HCT116 (cell line): ENCODE measurements around the gene PGLYRP3. TPM values are rescaled to one million over a fixed set of nuclear protein-coding genes. Genes with fewer than 3 reads are reported as not detected.

ENCODE experiments used
- ATAC-seq: fragments of 200-7000 bp; cut with Tn5 transposase; 2 replicates; pipeline ENCODE4 v1.9.1; 2020; ENCODE audit warnings: mild to moderate bottlenecking, moderate library complexity
- BruUV-seq: library from RNA; stranded (reverse); fragments of 400-500 nt; replicated peaks from 2 replicates; lab custom pipeline; 2021; lab: Mats Ljungman, UMichigan
- CTCF ChIA-PET: fragments of 300-600 bp; sonication (Branson Sonifier 250); formaldehyde crosslinking; loops from one replicate; lab custom pipeline; 2021; ENCODE audit warnings: antibody characterized with exemption; lab: Charles Lee
- POLR2A ChIA-PET: fragments of 300-600, 350-600 bp; sonication (Branson Sonifier 250); formaldehyde crosslinking; loops from one replicate; lab custom pipeline; 2021; ENCODE audit warnings: antibody characterized with exemption; lab: Charles Lee
- RAD21 ChIA-PET, 2 experiments: fragments of 300-600 bp; sonication (Branson Sonifier 250); formaldehyde crosslinking; loops; one replicate each; lab custom pipeline; 2023; ENCODE audit warnings: low total read pairs in 2 of 2; ENCODE audit not compliant: uncharacterized antibody in 2 of 2, unreplicated experiment in 2 of 2, low non-redundant PET in 1 of 2; lab: Charles Lee
- DNase-seq: peaks from one replicate; pipeline ENCODE4 v3.0.0-alpha.2; 2010; ENCODE audit warnings: low read depth, low spot score
- H2AFZ ChIP-seq: fragments of 200-600 bp; shearing (Covaris generic), sonication (generic); 2 replicates; pipeline ENCODE4 v1.6.1; 2017; ENCODE audit warnings: low read depth, mixed run types, mixed read lengths, antibody characterized with exemption, low read length; ENCODE audit not compliant: poor library complexity, severe bottlenecking
- H3K27ac ChIP-seq: 2 replicates; pipeline ENCODE4 v1.5.1; 2012; ENCODE audit warnings: low read depth, low read length
- H3K27me3 ChIP-seq: fragments of 200-600 bp; sonication (generic); 2 replicates; pipeline ENCODE4 v1.6.1; 2016; ENCODE audit warnings: mixed run types, low read length, mixed read lengths; ENCODE audit not compliant: insufficient read depth
- H3K36me3 ChIP-seq, 2 experiments: fragments of 200-500 bp in 1 of 2; fragments of 200-600 bp in 1 of 2; sonication (Bioruptor generic) in 1 of 2; sonication (generic) in 1 of 2; 2 replicates each; pipeline versions ENCODE4 v1.5.1 to v1.6.1; 2014 to 2016; ENCODE audit warnings: low read length in 2 of 2, inconsistent platforms in 1 of 2, mixed read lengths in 1 of 2, mixed run types in 1 of 2; ENCODE audit not compliant: insufficient read depth in 2 of 2, control insufficient read depth in 1 of 2
- H3K4me1 ChIP-seq, 2 experiments: fragments of 200-600 bp in 1 of 2; sonication (generic) in 1 of 2; 2 replicates each; pipeline versions ENCODE4 v1.5.1 to v1.6.1; 2012 to 2017; ENCODE audit warnings: low read length in 2 of 2, inconsistent platforms in 1 of 2, mild to moderate bottlenecking in 1 of 2, mixed read lengths in 1 of 2, mixed run types in 1 of 2, moderate library complexity in 1 of 2; ENCODE audit not compliant: insufficient read depth in 2 of 2, control insufficient read depth in 1 of 2
- H3K4me2 ChIP-seq: fragments of 200-600 bp; sonication (generic); 2 replicates; pipeline ENCODE4 v1.6.1; 2017; ENCODE audit warnings: mixed run types, low read length, mixed read lengths
- H3K4me3 ChIP-seq, 2 experiments: fragments of 200-600 bp in 1 of 2; sonication (generic) in 1 of 2; replicated peaks in 1 of 2; 2 replicates each; pipeline ENCODE4 v1.5.1; 2011 to 2016; ENCODE audit warnings: low read length in 2 of 2, control low read depth in 1 of 2, low read depth in 1 of 2, mild to moderate bottlenecking in 1 of 2, mixed read lengths in 1 of 2, mixed run types in 1 of 2
- H3K79me2 ChIP-seq: fragments of 200-600 bp; sonication (generic); 2 replicates; pipeline ENCODE4 v1.6.1; 2017; ENCODE audit warnings: mild to moderate bottlenecking, mixed run types, low read length, moderate library complexity, mixed read lengths; ENCODE audit not compliant: insufficient read depth
- H3K9ac ChIP-seq: fragments of 200-600 bp; sonication (generic); 2 replicates; pipeline ENCODE4 v1.6.1; 2016; ENCODE audit warnings: low read length, mixed read lengths
- H3K9me2 ChIP-seq: fragments of 200-600 bp; sonication (generic), shearing (Covaris generic); 2 replicates; pipeline ENCODE4 v1.6.1; 2017; ENCODE audit warnings: mixed run types, mild to moderate bottlenecking, moderate library complexity; ENCODE audit not compliant: insufficient read depth
- H3K9me3 ChIP-seq, 2 experiments: fragments of 200-500 bp in 1 of 2; fragments of 200-600 bp in 1 of 2; sonication (Bioruptor generic) in 1 of 2; sonication (generic) in 1 of 2; 2 replicates each; pipeline ENCODE4 v1.6.1; 2014 to 2017; ENCODE audit warnings: low read length in 2 of 2, mixed read lengths in 2 of 2, inconsistent platforms in 1 of 2, low read depth in 1 of 2, mild to moderate bottlenecking in 1 of 2, mixed run types in 1 of 2, moderate library complexity in 1 of 2; ENCODE audit not compliant: control insufficient read depth in 1 of 2, insufficient read depth in 1 of 2
- H4K20me1 ChIP-seq: fragments of 200-600 bp; sonication (generic), shearing (Covaris generic); 2 replicates; pipeline ENCODE4 v1.6.1; 2017; ENCODE audit warnings: mixed run types, mild to moderate bottlenecking, moderate library complexity; ENCODE audit not compliant: insufficient read depth
- CEBPB ChIP-seq: IDR thresholded peaks from 2 replicates; pipeline ENCODE4 v1.6.1; 2012; ENCODE audit warnings: low read depth
- EZH2phosphoT487 ChIP-seq: fragments of 200-600 bp; IDR thresholded peaks from 2 replicates; pipeline ENCODE4 v1.6.1; 2018; ENCODE audit warnings: antibody characterized with exemption, borderline replicate concordance
- FOSL1 ChIP-seq: IDR thresholded peaks from 2 replicates; pipeline ENCODE4 v1.6.1; 2012; ENCODE audit warnings: low read depth
- JUND ChIP-seq: IDR thresholded peaks from 2 replicates; pipeline ENCODE4 v1.6.1; 2012
- POLR2A ChIP-seq: IDR thresholded peaks from 2 replicates; pipeline ENCODE4 v1.7.0; 2011; ENCODE audit warnings: borderline replicate concordance; ENCODE audit not compliant: insufficient read depth, insufficient read length; ENCODE audit errors: extremely low read depth
- SIN3A ChIP-seq: IDR thresholded peaks from 2 replicates; pipeline ENCODE4 v1.6.1; 2012; ENCODE audit warnings: low read depth
- SP1 ChIP-seq: IDR thresholded peaks from 2 replicates; pipeline ENCODE4 v1.6.1; 2012; ENCODE audit warnings: low read depth
- intact Hi-C: fragments of 100-400 bp; cut with micrococcal nuclease; formaldehyde crosslinking; loops from 2 replicates; pipeline ENCODE4 v1.10.0; 2022
- total RNA-seq: library from RNA; stranded (reverse); gene quantifications from one replicate; pipeline ENCODE4 v1.2.1, GENCODE V29; 2021; ENCODE audit not compliant: unreplicated experiment

Gene PGLYRP3
- total RNA-seq, 1 experiment from 2014 or later = not detected

- Histone ChIP-seq H3K9ac (no peak overlapping the region), H3K4me3 (no peak overlapping the region), H3K27ac (no peak overlapping the region), H3K36me3 (no peaks in the 10 kb centered on the region), H3K4me1 (no peaks in the 10 kb centered on the region; a peak in 1 of 4 replicates), H2AFZ (no peak overlapping the region), H3K27me3 (no peaks in the 10 kb centered on the region), H3K79me2 (no peaks in the 10 kb centered on the region), H3K9me2 (no peaks in the 10 kb centered on the region), H4K20me1 (no peaks in the 10 kb centered on the region), H3K4me2 (no peak overlapping the region), H3K9me3 (no peaks in the 10 kb centered on the region)
- DNase-seq (no peak), ATAC-seq (no peak)
- intact Hi-C loops = no loop called here
- TF ChIP-seq EZH2phosphoT487 (no peak), SP1 (no peak), FOSL1 (no peak), CEBPB (no peak), JUND (no peak), SIN3A (no peak)
- RAD21 ChIA-PET = no interaction called here
- POLR2A ChIA-PET = no interaction called here
- no TSS peak for BruUV-seq
- CTCF ChIA-PET = interaction anchor here (0.9 kb wide), 2 partner anchors 109 to 138 kb away, joined by 3 read pairs; no protein-coding TSS in a partner anchor
These were observed 44.5 kb upstream of the PGLYRP3 start for GRCh38 chr1:153357076-153357852.

- ATAC-seq = no peak
- no peak overlapping the region for H3K4me2 ChIP-seq
- no peak overlapping the region for H3K9ac ChIP-seq
- no TSS peak for BruUV-seq
- no peaks in the 10 kb centered on the region for H4K20me1 ChIP-seq
- H3K4me3 ChIP-seq = no peak overlapping the region
- peaks cover 1% of the 10 kb centered on the region for H3K27me3 ChIP-seq
- ChIA-PET POLR2A (interaction anchor here (0.6 kb wide), 1 partner anchor 369 kb away, joined by 3 read pairs; no protein-coding TSS in a partner anchor), RAD21 (no interaction called here), CTCF (interaction anchor here (1.6 to 6.7 kb wide), 2 partner anchors 129 to 140 kb away, joined by 8 to 133 read pairs; no protein-coding TSS in a partner anchor)
- TF ChIP-seq POLR2A = no peak
- H3K27ac ChIP-seq = no peak overlapping the region
- no peaks in the 10 kb centered on the region for H3K36me3 ChIP-seq
- no peak overlapping the region for H2AFZ ChIP-seq
- no peaks in the 10 kb centered on the region for H3K79me2 ChIP-seq
- no peaks in the 10 kb centered on the region; a peak in 1 of 4 replicates for H3K4me1 ChIP-seq
- DNase-seq = no peak
- no peaks in the 10 kb centered on the region for H3K9me2 ChIP-seq
- no peaks in the 10 kb centered on the region for H3K9me3 ChIP-seq
- intact Hi-C loops = no loop called here
These were observed 43.8 kb upstream of the PGLYRP3 start for GRCh38 chr1:153356392-153357075.
